Measurements from ENCODE around the gene VPS11.

Gene VPS11

DNA sequence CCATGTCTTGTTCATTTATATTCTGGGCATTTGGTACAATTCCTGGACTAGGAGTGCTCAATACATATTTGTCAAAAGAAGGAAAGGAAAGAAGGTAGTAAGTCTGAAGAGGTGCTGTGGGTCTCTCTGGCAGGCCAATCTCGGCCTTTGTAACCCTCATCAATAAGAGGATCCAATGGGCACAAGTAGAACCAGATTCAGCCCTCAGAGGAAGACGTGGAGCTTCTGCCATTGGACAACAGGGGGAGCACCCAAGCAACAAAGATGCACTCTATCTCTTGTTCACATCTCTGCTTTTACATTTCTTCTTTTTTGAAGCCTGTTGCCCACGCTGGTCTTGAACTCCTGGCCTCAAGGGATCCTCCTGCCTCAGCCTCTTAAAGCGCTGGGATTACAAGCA is 2.2 kb upstream of the VPS11 start:
- H3K4me1 ChIP-seq (ENCODE audit: control insufficient read depth in 1 of 2, insufficient read depth in 1 of 2, low read depth in 1 of 2, low read length in 1 of 2), result peaks cover 17 to 35% of the 10 kb centered on the region in 2 experiments
- H3K9me3 ChIP-seq, result no peaks in the 10 kb centered on the region
- no peaks in the 10 kb centered on the region for H3K27me3 ChIP-seq
- peak overlapping the region; percentile 87 for H3K27ac ChIP-seq
- no peak overlapping the region for H3K4me3 ChIP-seq (ENCODE audit: low read depth in 1 of 2, low read length in 1 of 2)
- TF ChIP-seq, protein P1, sequence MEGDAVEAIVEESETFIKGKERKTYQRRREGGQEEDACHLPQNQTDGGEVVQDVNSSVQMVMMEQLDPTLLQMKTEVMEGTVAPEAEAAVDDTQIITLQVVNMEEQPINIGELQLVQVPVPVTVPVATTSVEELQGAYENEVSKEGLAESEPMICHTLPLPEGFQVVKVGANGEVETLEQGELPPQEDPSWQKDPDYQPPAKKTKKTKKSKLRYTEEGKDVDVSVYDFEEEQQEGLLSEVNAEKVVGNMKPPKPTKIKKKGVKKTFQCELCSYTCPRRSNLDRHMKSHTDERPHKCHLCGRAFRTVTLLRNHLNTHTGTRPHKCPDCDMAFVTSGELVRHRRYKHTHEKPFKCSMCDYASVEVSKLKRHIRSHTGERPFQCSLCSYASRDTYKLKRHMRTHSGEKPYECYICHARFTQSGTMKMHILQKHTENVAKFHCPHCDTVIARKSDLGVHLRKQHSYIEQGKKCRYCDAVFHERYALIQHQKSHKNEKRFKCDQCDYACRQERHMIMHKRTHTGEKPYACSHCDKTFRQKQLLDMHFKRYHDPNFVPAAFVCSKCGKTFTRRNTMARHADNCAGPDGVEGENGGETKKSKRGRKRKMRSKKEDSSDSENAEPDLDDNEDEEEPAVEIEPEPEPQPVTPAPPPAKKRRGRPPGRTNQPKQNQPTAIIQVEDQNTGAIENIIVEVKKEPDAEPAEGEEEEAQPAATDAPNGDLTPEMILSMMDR (IDR thresholded peaks at IDR 0.05), result no peak
- H3K36me3 ChIP-seq, result peaks cover 5% of the 10 kb centered on the region

DNA sequence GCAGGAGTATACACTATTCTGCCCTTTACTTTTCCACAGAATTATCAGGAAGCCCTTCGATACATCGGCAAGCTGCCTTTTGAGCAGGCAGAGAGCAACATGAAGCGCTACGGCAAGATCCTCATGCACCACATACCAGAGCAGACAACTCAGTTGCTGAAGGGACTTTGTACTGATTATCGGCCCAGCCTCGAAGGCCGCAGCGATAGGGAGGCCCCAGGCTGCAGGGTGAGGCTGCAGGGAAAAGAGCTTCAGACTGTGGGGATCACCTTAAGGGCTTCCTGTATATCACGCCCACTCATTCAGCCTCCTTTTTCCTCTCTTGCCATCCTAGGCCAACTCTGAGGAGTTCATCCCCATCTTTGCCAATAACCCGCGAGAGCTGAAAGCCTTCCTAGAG is 10.2 kb downstream of the VPS11 start:
- peaks cover 94% of the 10 kb centered on the region for H3K36me3 ChIP-seq
- TF ChIP-seq, protein P1 (IDR thresholded peaks at IDR 0.05), result no peak
- H3K9me3 ChIP-seq, result no peaks in the 10 kb centered on the region
- no peak overlapping the region for H3K27ac ChIP-seq
- H3K4me1 ChIP-seq (ENCODE audit: control insufficient read depth in 1 of 2, insufficient read depth in 1 of 2, low read depth in 1 of 2, low read length in 1 of 2), result no peaks in the 10 kb centered on the region
- H3K4me3 ChIP-seq (ENCODE audit: low read depth in 1 of 2, low read length in 1 of 2), result no peak overlapping the region
- no peaks in the 10 kb centered on the region for H3K27me3 ChIP-seq

DNA sequence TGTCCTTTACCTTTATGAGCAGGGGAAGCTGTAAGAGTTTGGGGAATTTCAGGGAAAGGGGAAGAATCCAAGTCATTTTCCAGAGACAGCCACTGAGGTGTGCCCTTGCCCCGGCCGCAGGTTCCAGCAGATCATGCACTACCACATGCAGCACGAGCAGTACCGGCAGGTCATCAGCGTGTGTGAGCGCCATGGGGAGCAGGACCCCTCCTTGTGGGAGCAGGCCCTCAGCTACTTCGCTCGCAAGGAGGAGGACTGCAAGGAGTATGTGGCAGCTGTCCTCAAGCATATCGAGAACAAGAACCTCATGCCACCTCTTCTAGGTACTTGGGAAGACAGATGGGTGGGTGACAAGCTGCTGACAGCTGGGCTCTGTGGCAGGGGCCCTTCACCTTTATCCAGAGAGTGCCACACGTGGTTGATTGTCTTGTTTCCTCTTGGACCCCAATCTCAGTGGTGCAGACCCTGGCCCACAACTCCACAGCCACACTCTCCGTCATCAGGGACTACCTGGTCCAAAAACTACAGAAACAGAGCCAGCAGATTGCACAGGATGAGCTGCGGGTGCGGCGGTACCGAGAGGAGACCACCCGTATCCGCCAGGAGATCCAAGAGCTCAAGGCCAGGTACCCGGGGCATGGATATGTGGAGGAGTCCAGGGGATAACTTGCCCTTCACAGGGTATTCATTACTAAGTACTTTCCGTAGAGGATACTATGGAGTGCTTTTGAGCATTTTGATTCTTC is 11.2 kb downstream of the VPS11 start:
- no peaks in the 10 kb centered on the region for H3K4me1 ChIP-seq (ENCODE audit: control insufficient read depth in 1 of 2, insufficient read depth in 1 of 2, low read depth in 1 of 2, low read length in 1 of 2)
- no peak overlapping the region for H3K4me3 ChIP-seq (ENCODE audit: low read depth in 1 of 2, low read length in 1 of 2)
- no peaks in the 10 kb centered on the region for H3K9me3 ChIP-seq
- H3K27ac ChIP-seq, result no peak overlapping the region
- H3K36me3 ChIP-seq, result peaks cover 84% of the 10 kb centered on the region
- TF ChIP-seq, protein P1 (IDR thresholded peaks at IDR 0.05), result no peak
- H3K27me3 ChIP-seq, result no peaks in the 10 kb centered on the region

DNA sequence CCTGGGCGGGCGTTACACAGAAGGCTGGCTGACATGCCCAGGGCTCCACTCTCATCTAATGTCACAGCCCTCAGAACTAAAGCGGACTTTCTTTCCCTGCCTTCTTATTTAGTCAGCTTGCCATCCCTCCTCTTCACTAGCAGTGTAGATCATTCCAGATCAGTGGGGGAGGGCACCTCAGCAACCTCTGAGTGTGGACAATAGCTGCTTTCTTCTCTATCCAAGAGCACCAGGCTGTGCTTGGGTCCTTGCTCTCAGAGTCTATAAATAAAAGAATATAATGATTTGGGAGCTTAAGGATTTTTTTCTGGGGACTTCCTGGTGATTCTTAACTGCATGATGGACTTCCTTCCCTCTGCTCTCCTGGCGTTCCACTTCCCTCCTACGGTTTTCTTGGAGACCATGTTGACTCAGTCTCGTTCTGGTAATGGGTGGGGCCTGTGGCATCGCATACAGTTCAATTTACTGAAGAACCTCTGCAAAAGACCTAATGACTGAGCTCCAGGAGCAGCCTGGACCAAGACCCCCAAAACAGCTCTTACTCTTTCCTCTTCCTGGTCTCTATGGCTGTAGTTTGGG is 14.2 kb downstream of the VPS11 start:
- Histone ChIP-seq H3K27ac (peak overlapping the region; percentile 21), H3K36me3 (peaks cover 59% of the 10 kb centered on the region), H3K9me3 (no peaks in the 10 kb centered on the region), H3K4me3 (ENCODE audit: low read depth in 1 of 2, low read length in 1 of 2) (no peak overlapping the region), H3K27me3 (no peaks in the 10 kb centered on the region), H3K4me1 (ENCODE audit: control insufficient read depth in 1 of 2, insufficient read depth in 1 of 2, low read depth in 1 of 2, low read length in 1 of 2) (peaks cover 16 to 17% of the 10 kb centered on the region in 2 experiments)
- TF ChIP-seq, protein P1 (IDR thresholded peaks at IDR 0.05), result no peak

DNA sequence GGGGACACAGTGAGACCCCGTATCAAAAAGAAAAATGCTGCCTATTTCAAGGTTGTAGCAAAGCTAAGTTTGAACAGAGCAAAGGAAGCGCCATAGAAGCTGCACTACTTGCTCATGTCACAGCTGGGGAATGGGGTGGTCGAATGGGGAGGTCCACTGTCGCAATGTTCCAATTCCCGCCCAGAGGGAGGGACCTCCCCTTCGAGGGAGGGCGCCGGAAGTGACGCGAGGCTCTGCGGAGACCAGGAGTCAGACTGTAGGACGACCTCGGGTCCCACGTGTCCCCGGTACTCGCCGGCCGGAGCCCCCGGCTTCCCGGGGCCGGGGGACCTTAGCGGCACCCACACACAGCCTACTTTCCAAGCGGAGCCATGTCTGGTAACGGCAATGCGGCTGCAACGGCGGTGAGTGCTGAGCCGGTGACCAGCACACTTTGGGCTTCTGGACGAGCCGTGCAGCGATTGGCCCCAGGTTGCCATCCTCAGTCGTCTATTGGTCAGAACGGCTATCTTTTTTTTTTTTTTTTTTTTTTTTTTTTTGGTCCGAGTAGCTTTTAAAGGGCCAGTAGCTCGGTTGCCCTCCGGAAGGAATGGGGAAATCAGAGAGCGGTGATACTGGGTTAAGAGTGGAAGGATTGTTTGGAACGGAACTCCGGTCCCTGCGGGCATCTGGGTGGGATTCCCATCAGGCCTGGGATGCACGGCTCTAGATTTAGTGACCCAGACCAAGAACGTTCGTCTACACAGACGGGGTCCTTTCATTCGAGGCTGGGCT is 17.2 kb downstream of the VPS11 start, which contains the start of gene HMBS:
HMBS (plus strand) TSS at position 219 of the 774 bp plus-strand sequence; CDS start at position 372, 153 bp downstream.
- TF ChIP-seq, protein P1 (IDR thresholded peaks at IDR 0.05), result no peak
- peak within 1 kb of the TSS; percentile 81 for H3K27ac ChIP-seq
- H3K4me1 ChIP-seq (ENCODE audit: control insufficient read depth in 1 of 2, insufficient read depth in 1 of 2, low read depth in 1 of 2, low read length in 1 of 2), result peaks cover 31 to 33% of the 10 kb centered on the region in 2 experiments
- H3K9me3 ChIP-seq, result no peaks in the 10 kb centered on the region
- no peaks in the 10 kb centered on the region for H3K27me3 ChIP-seq
- peak within 1 kb of the TSS; percentile 90 to 91 for H3K4me3 ChIP-seq (ENCODE audit: low read depth in 1 of 2, low read length in 1 of 2)
- H3K36me3 ChIP-seq, result peaks cover 28% of the 10 kb centered on the region

All from neutrophil (primary cell).